Fibroblast of the conjunctiva (primary cell): ENCODE data around the gene FGFR3.

ENCODE experiments used
- DNase-seq: peaks from one replicate; pipeline ENCODE4 v3.0.0-alpha.2; 2010; ENCODE audit warnings: low read depth

FGFR3 gene

DNA sequence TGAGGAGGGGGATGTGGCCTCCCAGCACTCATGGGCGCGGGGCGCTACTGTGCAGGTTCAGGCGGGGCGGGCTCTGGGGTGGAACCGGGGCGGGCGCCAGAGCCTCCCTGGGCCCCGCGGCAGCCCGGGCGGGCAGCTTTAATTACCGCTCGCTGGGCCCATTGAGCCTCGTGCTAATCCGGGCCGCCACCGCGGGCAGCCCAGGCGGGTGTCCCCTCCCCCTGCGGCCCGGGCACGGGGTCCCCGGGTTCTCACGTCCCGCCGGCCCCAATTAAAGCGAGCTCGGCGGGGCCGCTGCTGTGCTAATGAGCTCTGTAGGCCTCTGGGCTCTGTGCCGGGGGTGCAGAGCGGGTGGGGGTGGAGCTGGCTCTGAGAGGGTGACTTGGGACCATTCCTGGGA, 22.8 kb upstream of the FGFR3 start:
- DNase-seq: no peak

DNA sequence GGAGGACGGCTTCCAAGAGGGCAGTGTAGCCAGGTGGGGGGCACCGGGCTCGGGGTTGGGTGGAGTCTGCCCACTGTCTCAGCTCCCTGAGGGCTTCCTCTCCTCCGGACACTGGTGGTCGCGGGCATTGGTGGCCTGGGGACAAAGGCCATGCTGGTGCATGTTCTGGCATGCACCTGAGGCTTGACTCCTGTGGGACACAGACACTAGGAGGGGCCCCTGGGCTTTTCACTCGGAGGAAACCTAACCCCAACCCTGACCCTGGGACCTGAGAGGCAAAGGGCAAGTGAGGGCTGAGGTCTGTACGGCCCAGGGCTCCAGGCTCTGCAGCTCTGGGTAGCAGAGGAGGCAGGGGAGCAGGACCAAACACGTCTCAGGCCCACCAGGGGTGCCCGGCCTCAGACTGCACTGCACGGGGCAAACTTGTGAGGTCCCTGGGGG, 22.3 kb upstream of the FGFR3 start:
- DNase-seq: no peak

DNA sequence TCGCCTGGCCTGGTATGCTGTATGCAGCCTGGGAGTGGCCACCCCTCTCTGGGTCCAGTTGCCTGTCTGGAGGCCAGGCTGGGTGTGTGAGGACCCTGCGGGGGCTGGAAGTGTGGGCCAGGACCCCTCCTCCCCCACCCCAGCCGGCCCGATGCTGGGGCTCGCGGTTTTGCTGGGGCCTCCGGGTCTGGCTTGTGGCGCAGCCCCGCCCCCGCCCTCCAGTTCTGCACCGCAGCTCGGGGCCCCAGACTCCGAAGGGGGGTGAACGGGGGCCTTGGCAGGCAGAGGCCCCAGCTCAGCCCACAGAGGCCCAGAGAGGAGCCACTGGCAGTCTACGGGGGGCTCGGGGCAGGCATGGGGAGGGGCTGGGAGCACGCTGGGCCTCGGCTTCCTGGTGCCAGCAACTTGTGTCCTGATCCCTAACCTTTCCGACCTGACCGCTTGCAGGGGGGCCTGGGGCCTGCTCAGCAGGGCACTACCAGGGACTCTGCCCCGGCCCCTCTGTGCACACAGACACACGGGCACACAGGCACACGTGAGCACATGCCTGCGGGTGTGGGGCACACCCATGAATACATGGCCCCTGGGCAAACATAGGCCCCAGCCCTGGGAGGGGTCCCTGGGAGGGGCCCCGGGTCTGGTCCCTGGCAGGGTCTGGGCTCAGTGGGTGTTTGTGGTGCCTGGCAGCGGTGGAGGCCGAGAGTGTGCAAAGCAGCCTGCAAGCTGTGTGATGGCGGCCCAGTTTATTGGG, 21.4 kb upstream of the FGFR3 start:
- DNase-seq: no peak

DNA sequence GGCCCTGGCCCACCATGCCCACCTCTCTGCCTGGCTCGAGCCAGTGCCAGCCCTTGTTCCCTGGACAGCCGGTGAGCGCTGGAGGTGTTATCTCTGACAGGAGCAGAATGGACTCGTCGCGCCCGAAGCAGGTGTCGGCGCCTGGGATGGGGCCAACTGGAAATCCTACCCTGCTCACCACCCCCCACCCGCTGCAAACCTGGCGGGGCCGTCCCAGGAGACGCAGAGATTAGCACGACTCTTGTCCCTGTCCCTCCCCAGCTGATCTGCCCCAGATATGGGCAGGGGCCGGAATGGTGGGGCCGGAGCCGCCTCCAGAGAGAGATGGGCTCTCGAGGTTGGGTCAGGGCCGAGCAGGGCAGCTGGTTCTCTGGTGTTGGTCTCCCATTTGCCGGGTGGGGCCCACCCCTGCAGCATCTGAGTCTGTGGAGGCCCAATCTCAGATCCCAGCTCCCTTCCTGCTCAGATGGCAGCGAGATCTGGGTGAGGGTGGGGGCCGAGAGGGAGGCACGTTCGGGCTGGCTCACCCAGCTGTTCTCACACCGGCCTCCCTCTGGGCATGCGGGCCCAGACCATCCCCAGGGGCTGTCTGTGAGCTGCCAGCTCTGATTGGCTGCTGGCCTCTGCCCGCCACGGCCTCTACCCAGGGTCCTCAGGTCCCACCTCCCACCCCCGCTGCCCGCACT, 20.1 kb upstream of the FGFR3 start:
- no peak for DNase-seq

DNA sequence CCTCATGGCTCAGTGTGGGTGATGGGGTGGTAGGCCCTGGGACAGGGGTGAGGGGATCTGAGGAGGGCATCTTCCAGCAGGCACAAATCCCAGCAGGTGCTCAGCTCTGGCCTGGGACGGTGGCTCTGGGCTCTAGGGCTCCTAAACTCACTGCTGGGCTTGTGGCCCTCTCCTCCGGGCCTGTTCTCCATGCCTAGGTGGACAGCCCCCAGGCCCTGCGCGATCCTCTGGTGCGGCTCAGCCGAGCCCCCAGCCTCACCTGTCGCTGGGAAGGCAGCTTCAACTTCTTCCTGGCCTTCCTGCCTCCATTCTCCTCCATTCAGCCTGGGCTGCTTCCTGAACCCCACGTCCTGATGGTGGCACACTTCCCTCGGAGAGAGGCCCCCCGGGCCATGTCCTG, 19.3 kb upstream of the FGFR3 start:
- no peak for DNase-seq

DNA sequence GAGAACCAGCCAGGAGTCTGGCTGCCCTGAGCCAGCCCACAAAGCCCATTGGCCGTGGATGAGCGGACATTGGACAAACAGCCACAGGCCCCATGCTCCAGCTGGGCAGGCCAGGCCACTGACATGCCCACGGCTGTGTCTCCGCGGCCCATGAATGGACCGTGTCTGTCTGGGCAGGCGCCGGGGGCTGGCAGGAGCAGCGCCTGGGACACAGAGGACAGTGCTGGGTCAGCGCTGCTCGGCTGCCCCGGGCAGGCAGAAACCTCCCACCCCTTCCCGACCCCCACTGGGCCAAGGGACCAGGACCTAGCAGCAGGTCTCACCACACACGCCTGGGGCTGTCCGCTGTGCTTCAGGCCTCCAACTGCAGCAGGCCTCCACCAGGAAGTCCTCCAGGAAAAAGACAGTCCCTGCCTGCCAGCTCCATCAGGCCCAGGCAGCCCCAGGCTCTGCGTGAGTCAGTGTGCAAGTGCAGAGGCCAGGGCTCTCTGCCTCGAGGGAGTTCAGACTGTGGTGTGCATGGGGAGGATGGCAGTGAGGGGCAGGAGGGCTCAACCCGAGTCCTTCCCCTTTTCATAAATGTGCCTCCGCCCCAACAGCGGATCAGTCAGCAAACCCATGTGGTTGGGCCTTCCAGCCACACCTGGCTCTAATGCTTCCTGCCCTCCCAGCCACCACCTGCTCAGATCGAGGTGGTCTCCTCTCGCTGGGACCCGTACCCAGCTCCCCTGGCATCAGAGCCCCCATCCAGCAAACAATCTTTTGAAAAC, 17.2 kb upstream of the FGFR3 start:
- no peak for DNase-seq

DNA sequence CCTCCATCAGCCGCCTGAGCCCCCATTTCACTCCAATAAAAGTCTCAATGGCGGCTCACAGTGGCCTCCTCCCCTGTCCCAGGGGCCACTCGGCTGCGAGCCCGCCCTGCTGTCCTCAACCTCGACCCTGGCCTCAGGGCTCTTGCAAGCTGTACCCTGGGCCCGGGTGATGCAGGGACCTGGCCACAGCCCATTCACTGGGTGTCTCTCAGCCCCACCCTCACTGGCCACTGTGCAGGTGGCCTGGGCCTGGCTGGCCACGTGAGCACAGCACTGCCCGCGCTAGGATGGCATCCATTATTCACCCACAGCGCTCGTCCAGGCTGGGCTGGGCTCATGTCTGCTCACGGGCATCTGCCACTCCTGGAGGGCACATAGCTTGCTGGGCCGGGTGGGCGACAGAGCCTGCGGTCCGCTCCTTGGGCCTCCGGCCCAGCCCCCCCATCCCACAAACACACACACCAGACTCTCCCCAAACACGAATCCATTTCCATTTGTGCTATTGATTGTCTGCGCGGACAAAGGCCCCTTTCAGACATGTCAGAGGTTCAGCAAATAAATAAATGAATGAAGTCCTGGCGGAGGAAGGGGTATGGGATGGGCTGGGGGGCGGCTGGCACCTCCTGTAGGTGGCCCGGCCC, 16.5 kb upstream of the FGFR3 start:
- DNase-seq: no peak

DNA sequence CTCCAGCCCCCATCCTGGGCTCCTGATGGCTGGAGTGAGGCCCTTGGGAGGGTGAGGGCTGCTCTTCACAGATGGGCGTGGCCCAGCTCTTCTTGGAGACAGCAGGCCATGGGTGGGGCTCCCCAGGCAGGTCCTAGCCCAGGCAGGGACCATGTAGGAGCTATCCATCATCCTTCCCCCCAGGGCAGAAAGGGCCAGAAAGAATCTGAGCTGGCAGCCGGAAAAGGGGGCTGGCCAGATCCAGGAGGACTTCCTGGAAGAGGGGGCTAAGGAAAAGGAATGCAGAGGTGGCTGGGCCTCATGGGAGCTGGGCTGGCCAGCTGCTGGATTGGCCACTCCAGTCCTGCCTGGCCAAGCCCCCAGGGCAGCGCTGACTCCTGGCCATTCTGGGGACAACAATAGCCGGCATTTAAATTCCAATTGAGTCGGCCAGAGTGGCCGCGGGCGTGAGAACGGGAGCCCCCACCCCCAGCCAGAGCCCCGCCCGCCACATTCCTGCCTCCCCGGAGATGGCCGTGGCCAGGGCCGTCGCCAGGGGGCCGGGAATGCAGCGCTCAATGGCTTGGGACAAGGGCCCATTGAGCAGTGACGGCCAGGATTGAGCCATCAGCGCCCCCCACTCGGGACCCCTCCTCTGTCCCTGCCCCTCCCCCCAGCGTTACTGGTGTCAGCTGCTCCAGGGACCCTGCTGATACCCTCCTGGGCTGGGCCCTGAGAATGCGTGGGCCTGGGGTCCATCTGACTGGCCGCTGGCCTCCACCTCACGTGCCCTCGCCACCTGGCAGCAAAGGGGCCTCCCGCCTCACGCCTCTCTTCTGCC, 15.1 kb upstream of the FGFR3 start:
- DNase-seq: no peak

DNA sequence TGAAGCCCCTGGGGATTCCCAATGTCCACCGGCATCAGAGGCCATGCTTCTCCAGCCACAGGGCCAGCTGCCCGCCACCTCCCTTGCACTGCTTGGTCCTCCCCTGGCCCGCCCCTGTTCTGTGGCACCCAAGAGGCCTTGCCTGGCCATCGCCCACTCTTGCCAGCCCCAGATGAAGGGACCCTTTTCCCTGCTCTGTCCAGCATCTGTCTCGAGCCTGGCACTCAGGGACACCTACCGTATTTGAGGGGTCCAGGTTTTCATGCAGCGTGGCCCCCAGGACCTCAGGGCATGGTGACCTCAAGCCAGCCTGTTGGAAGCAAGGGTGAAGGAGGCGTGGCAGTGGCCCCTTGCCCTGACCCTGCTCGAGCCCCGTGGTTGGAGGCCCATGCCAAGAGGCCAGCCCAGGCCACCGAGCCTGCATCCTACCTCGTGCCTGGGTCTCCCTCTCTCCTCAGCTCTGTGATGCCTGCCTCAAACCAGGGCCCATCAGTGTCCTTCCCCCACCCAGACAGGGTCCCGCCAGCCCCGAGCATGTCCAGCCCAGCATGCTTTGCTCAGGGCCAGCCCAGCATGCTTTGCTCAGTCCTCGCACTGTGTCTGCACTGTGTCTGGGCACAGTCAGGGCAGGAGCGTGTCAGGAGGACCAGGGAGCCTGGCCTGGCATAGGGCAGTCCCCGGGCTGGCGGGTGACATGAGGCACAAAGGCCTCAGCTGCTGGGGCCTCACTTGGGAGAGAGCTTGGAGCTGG, 14.3 kb upstream of the FGFR3 start:
- no peak for DNase-seq

DNA sequence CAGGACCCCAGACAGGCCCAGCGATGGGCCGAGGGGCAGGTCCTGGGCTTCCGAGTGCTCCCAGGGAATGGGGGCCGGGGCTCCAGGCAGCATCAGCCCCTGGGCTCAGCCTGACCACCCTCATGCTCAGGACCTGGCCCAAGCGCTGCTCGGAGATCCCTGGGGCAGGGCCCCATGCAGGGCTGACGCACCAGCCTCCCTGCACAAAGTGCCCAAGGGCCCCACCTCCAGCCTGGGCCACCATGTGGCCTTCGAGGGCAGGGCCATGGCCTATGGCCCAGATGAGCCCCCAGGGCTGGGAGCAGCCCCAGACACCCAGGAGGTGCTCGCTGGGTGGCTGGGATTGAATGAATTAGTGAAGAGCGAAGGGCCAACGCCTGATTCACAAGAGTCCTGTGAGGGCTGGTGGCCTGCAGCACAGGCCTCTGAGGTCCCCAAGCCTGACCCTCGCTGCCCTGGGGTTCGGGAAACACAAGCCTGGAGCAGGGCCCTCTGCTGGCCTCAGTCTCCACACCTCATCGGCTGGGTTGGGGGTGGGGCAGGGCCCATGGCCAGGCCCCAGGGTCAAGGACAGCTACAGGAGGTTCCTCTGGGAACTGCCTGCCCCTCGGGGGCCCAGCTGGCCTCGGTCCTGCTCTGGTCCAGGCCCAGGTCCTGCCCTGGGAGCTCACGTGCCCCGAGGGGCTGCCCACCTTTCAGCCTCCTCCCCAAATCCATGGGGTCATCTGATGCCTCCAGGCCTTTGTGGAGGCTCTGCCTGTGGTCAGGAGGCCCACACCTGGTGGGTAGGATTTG, 13.3 kb upstream of the FGFR3 start:
- DNase-seq: no peak

DNA sequence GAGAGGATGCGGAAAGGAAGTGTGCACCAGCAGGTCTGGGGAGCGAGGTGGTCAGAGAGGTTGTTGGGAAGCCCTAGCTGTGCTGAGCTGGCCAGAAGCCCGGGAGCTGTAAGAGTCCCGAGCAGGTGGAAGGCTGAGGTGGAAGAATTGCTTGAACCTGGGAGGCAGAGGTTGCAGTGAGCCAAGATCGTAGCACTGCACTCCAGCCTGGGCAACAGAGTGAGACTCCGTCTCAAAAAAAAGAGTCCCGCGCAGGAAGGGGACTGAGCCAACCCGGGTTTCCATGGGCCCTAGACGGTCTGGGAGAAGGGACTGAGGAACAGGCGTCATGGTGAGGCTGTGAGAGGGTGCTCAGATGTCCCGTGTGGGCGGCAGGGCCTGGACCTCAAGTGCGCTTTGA, 12.7 kb upstream of the FGFR3 start:
- no peak for DNase-seq

DNA sequence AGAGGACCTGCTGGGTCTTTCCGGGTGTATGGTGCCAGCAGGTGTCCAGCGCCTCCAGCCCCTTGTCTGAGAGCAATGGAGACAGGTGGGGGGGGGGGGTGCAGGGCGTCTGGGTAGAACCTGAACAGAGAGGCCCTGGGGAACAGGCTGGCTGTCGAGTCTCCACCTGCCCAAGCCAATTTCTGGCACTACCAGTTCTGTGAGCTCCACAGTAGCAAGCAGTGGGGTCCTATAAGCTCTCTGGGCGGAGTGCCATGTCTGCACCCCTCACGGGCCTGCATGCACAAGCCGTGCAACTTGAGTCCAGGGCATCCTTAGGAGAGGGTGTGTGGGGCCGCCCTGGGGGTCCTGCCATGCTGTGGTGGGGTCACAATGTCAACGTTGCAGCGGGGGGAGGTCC, 10.1 kb upstream of the FGFR3 start:
- DNase-seq: no peak

DNA sequence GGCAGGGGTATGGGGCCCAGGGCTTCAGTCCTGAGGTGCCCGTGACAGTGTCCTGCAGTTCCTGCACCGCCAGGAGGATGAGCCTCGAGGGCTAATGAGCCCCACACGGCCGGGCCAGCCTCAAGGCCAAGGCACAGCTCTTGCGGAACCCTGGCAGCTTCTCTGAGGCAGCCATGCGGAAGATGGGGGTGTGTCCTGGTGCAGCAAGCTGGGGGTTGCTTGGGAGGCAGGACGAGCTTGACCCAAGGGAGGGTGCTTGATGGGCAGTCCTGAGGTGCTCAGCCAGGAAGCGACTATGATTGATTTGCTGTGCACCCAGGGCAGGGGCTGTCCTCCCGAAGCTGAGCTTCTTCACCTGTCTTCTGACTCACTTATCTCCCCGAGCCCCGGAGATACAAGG, 9.1 kb upstream of the FGFR3 start:
- DNase-seq: no peak

DNA sequence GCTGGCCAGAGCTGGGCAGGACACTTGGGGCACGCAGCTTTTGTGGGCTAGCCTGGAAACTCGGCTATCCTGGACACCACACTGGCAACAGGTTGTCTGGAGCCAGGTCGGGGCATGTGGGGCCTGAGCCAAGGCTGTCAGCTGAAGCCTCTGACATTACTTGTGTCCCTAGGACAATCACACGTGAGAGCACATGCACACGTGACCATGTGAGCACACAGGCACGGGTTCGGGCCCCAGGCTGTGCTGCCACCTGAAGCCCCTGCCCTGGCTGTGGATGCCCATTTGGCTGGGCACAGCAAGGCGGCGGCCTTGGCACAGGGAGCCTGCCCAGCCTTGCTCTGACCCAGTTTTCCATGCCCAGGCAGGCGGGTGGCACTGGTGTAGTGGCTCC, 8.7 kb upstream of the FGFR3 start:
- no peak for DNase-seq

DNA sequence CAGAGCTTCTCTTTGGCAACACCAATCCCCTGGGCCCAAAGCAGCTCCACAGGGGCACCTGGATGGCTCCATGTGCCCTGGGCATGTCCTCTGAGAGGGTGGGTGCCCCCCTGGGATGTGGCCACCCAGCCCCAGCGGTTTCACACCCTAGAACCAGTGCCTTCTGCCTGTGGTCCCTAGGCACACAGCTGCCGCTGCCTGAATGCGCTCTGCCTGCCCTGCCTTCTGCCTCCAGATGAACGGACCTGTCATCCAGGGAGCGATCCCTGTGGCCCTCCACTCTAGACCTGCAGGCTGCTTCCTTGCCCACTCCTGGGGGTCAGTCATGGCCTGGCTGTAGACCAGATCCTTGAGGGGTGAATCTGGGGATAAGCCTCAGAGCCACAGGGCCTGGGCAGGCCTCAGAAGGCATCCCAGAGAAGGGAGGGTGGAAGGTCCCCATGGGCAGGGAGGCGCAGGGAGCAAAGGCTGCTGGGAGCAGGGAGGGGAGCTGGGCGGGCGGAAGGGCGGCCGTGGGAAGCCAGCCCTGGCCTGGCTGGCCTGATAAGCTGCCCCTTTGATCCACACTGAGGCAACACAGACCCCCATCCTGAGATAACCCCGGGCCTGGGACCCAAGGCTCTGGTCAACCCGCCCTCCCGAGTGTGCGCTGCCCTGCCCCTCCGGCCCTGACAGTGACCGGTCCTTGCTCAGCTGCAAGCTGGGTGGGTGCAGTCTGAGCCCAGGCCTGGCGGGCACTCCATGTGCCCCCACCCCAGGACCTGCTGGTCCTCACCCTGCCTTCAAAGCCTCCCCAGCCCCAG, 8.1 kb upstream of the FGFR3 start:
- no peak for DNase-seq

DNA sequence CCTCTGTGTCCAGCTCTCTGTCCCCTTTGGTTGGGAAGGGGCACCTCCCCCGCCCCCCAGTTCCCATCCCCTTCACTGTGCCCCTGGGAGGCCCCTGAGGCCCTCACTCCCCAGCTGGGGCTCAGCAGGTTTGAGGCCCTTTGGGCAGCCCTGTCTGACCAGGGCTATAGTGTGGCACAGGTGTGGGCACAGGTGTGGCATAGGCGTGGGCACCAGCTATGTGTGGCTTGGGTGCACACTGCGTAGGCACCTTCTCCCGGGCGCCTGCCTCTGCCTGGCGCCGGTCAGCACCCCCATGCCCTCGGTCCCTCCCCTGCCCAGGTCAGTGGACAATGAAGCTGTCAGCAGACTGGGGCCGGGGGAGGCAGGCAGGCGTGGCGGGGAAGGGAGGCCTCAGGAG, 7.5 kb upstream of the FGFR3 start:
- DNase-seq: no peak

DNA sequence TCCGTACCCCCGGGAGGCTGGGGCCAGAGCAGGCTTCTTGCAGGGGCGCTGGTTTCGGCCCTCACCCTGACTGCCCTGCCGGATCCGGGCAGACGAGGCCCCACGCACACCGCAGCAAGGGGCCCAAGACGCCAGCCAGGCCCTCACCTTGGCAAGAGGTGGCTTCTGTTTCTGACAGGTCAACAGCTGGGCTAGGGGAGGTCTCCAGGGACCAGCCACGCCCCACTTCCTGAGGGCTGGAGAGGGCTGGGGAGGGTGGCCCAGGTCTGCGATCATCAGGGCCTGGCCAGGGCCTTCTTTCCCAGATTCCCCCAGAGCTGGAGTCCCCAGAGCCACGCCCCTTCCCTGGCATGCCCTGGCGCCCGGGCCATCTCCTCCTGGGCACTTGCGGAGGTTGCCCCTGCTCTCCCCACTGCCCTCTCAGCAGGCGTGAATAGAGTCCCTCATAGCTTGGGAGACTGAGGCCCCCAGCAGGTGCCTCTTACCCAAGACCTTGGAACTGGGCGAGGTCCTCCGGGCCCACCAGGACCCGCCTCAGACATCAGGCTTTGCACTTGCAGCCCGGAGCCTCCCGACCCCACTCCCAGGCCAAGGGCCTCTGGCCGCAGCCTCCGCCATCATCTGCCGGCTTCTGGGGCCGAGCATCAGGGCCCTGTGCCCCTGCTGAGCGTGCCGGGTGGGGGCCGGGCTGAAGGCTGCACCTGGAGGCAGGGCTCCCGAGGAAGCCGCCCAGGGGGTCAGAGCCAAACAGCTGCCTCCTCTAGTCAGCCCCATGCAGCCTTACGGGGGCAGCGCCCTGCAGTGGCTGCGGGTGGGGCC, 6.3 kb upstream of the FGFR3 start:
- DNase-seq: no peak

DNA sequence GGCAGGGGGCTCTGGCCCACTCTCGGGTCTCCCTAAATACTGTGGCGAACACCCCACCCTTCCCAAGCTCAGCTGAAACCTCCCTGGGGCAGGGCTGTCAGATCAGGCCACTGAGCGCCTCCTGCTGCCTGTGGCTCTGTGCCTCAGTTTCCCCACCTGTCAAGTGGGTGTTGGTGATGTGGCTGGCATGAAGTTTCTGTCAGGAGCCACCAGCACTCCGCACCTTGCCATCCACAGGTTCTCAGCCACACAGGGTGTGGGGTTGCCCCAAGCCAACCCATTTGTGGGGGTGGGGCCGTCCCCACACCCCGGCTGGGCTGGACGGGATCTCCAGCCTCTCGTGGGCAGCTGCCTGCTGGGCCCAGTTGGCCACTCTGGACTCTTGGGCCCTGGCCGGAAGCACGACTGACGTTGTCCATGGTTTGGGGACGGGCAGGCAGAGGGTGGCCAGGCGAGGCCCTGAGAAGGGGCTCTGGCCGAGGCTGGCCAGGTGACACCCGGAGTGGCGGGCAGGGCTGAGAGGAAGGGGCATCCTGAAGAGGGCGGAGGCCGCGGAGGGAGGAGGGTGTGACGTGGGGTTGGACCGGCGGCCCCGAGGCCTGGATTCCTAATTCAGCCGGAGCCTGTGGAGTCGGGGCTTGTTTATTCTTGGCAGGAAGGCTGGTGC, 5.5 kb upstream of the FGFR3 start:
- no peak for DNase-seq
